K562 (cell line): ENCODE measurements around the gene TIGD4. TPM values are rescaled to one million over a fixed set of nuclear protein-coding genes. Genes with fewer than 3 reads are reported as not detected.
A peak's percentile ranks its signal among the peaks of the same experiment; 100 is the strongest.

Experiments used
- EWSR1 ChIP-seq: fragments of 450-650 bp; IDR thresholded peaks from 2 replicates; pipeline ENCODE4 v1.6.1; 2018; ENCODE audit warnings: borderline replicate concordance, mild to moderate bottlenecking, low read depth, moderate library complexity; ENCODE audit not compliant: partially characterized antibody
- HCFC1 ChIP-seq: IDR thresholded peaks from 2 replicates; pipeline ENCODE4 v1.6.1; 2012; ENCODE audit warnings: low read depth, low read length, improper control_type of control experiment
- HDAC3 ChIP-seq: fragments of 450-650 bp; IDR thresholded peaks from 2 replicates; pipeline ENCODE4 v1.6.1; 2018; ENCODE audit warnings: borderline replicate concordance, mild to moderate bottlenecking, moderate library complexity; ENCODE audit not compliant: partially characterized antibody
- HEY1 ChIP-seq: fragments of 250-450 bp; sonication (Bioruptor Pico); IDR thresholded peaks from 2 replicates; pipeline ENCODE4 v1.5.0; 2020; ENCODE audit warnings: mild to moderate bottlenecking, moderate library complexity, borderline replicate concordance
- MED1 ChIP-seq: sonication (generic); formaldehyde crosslinking; IDR thresholded peaks from 2 replicates; pipeline ENCODE4 v1.8.1; 2023; ENCODE audit warnings: missing genetic modification reagents, borderline replicate concordance
- MTA1 ChIP-seq: fragments of 450-650 bp; IDR thresholded peaks from 2 replicates; pipeline ENCODE4 v1.6.1; 2017; ENCODE audit warnings: borderline replicate concordance
- NR4A1 ChIP-seq, 2 experiments: fragments of 250-450 bp in 1 of 2; fragments of 450-650 bp in 1 of 2; sonication (Bioruptor Pico) in 1 of 2; IDR thresholded peaks; 2 replicates each; pipeline versions ENCODE4 v1.4.0 to v1.6.1; 2016 to 2020; ENCODE audit warnings: mild to moderate bottlenecking in 2 of 2, missing compliant biosample characterization in 1 of 2, missing genetic modification characterization in 1 of 2, moderate library complexity in 1 of 2
- POLR2AphosphoS2 ChIP-seq: IDR thresholded peaks from 2 replicates; pipeline ENCODE4 v1.6.1; 2012; ENCODE audit warnings: low read length, improper control_type of control experiment
- RBM34 ChIP-seq: fragments of 200-400 bp; formaldehyde crosslinking; IDR thresholded peaks from 2 replicates; pipeline ENCODE4 v1.6.1; 2018; ENCODE audit warnings: low read length, borderline replicate concordance; ENCODE audit not compliant: insufficient read depth
- SRSF9 ChIP-seq: fragments of 200-400 bp; formaldehyde crosslinking; IDR thresholded peaks from 2 replicates; pipeline ENCODE4 v1.6.1; 2017; ENCODE audit warnings: low read depth, low read length, borderline replicate concordance
- TOE1 ChIP-seq, 2 experiments: fragments of 450-650 bp in 1 of 2; sonication (generic) in 1 of 2; formaldehyde crosslinking in 1 of 2; IDR thresholded peaks; 2 replicates each; pipeline versions ENCODE4 v1.7.1 to v1.8.0; 2016 to 2022; ENCODE audit warnings: borderline replicate concordance in 2 of 2, mild to moderate bottlenecking in 2 of 2, antibody characterized with exemption in 1 of 2, inconsistent platforms in 1 of 2, low read depth in 1 of 2, missing genetic modification reagents in 1 of 2, moderate library complexity in 1 of 2
- ZBTB17 ChIP-seq: fragments of 450-650 bp; formaldehyde crosslinking; IDR thresholded peaks from 2 replicates; pipeline ENCODE4 v1.4.0; 2020; ENCODE audit warnings: mild to moderate bottlenecking
- ZNF282 ChIP-seq: sonication (generic); formaldehyde crosslinking; IDR thresholded peaks from 2 replicates; pipeline ENCODE4 v1.8.1; 2023; ENCODE audit warnings: missing genetic modification reagents
- ZNF41 ChIP-seq: fragments of 250-450 bp; sonication (Bioruptor Pico); conservative IDR thresholded peaks from 2 replicates; pipeline ENCODE4 v1.4.0; 2020; ENCODE audit warnings: mild to moderate bottlenecking
- ZNF717 ChIP-seq: fragments of 250-450 bp; sonication (Bioruptor Pico); IDR thresholded peaks from 2 replicates; pipeline ENCODE4 v1.5.0; 2021
- ZNF780A ChIP-seq: fragments of 250-450 bp; sonication (Bioruptor Pico); IDR thresholded peaks from 2 replicates; pipeline ENCODE4 v1.5.0; 2021; ENCODE audit warnings: mild to moderate bottlenecking
- polyA plus RNA-seq, 8 experiments: library from polyadenylated mRNA; depleted of rRNA in 4 of 8; stranded (reverse) in 5 of 8; unstranded in 3 of 8; fragments of >200 nt; fragmentation: Nextera tagmentation in 2 of 8; fragmentation: Illumina TruSeq in 1 of 8; extraction: Ambion mirVana in 2 of 8; extraction: Trizol in 1 of 8; gene quantifications; 2 replicates each; pipeline versions ENCODE4 v1.2.1 to v1.2.3, GENCODE V29; 2011 to 2014; ENCODE audit warnings: inconsistent platforms in 1 of 8, missing spikeins in 1 of 8
- total RNA-seq, 7 experiments: library from RNA; depleted of rRNA in 6 of 7; stranded (reverse); fragments of >200 nt in 6 of 7; fragmentation: Illumina TruSeq in 2 of 7; extraction: Trizol in 2 of 7; gene quantifications; 2 replicates each; pipeline versions ENCODE4 v1.2.1 to v1.2.3, GENCODE V29; 2011 to 2021; ENCODE audit warnings: low replicate concordance in 1 of 7
- TF ChIP-seq, protein P1 (sequence below): fragments of 450-650 bp; IDR thresholded peaks from 2 replicates; pipeline ENCODE4 v1.6.1; 2018; ENCODE audit not compliant: partially characterized antibody
- TF ChIP-seq, protein P2 (sequence below): fragments of 250-450 bp; sonication (Bioruptor Pico); IDR thresholded peaks from 2 replicates; pipeline ENCODE4 v1.4.0; 2020; ENCODE audit warnings: mild to moderate bottlenecking

The TIGD4 gene
- total and polyA plus RNA-seq, 9 of the 15 experiments (the other 6 are each of a cell fraction or from before 2014, with no cell fraction given): 0.07 to 0.28 (median 0.18) TPM

DNA sequence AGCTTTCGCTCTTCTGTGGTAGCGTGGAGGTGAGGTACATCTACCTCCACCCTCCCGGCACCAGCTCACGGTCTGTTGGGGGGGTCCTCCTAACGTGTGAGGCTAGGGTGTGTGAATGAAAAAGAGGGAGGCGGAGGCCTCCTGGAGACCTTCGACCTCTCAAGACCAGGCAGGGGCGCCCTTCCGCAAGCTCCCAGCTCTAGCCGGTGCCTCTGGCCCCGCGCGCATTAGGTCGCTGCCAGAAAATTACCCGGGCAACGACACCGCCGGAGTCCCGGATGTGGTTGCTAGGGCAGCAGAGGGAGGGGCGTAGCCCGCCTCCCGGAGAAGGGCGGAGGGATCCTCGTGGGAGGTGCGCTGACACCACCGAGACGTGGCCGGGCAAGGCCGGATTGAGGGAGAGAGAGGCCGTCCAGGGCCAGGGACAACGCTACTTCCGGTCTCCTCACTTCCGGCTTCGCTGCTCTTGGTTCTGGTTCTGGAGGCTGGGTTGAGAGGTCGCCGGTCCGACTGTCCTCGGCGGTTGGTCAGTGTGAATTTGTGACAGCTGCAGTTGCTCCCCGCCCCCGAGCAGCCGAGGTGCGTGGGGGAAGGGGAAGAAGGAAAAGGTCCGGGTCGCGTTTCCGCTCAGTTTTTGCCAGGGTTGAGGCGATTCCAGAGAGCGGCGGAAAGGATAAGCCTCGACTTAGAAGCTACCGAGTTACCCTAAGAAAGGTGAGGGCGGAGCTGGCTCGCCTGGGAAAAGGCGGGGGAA is at the start of gene TIGD4, which contains the start of gene ARFIP1 (continued):
- TF ChIP-seq, protein P1, sequence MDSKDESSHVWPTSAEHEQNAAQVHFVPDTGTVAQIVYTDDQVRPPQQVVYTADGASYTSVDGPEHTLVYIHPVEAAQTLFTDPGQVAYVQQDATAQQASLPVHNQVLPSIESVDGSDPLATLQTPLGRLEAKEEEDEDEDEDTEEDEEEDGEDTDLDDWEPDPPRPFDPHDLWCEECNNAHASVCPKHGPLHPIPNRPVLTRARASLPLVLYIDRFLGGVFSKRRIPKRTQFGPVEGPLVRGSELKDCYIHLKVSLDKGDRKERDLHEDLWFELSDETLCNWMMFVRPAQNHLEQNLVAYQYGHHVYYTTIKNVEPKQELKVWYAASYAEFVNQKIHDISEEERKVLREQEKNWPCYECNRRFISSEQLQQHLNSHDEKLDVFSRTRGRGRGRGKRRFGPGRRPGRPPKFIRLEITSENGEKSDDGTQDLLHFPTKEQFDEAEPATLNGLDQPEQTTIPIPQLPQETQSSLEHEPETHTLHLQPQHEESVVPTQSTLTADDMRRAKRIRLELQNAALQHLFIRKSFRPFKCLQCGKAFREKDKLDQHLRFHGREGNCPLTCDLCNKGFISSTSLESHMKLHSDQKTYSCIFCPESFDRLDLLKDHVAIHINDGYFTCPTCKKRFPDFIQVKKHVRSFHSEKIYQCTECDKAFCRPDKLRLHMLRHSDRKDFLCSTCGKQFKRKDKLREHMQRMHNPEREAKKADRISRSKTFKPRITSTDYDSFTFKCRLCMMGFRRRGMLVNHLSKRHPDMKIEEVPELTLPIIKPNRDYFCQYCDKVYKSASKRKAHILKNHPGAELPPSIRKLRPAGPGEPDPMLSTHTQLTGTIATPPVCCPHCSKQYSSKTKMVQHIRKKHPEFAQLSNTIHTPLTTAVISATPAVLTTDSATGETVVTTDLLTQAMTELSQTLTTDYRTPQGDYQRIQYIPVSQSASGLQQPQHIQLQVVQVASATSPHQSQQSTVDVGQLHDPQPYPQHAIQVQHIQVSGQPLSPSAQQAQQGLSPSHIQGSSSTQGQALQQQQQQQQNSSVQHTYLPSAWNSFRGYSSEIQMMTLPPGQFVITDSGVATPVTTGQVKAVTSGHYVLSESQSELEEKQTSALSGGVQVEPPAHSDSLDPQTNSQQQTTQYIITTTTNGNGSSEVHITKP: no peak
- TF ChIP-seq ZNF282 (no peak), TOE1 (IDR thresholded peaks at IDR 0.05; ENCODE audit: borderline replicate concordance) (peak; percentile 17; the same call in 1 of the 2 replicates), TOE1 (CRISPR knock-in tag; IDR thresholded peaks at IDR 0.05; ENCODE audit: borderline replicate concordance, low read depth) (no peak), EWSR1 (no peak), MED1 (no peak), SRSF9 (no peak), POLR2AphosphoS2 (no peak), MTA1 (no peak; the same call in 1 of the 2 replicates), ZBTB17 (no peak), HEY1 (CRISPR knock-in tag) (no peak), ZNF717 (CRISPR knock-in tag) (no peak), NR4A1 (CRISPR knock-in tag; IDR thresholded peaks at IDR 0.05) (no peak), NR4A1 (tag; IDR thresholded peaks at IDR 0.05) (no peak), HDAC3 (no peak), ZNF780A (CRISPR knock-in tag) (no peak), ZNF41 (CRISPR knock-in tag) (no peak), RBM34 (no peak), HCFC1 (peak; percentile 70)
- TF ChIP-seq, protein P2, sequence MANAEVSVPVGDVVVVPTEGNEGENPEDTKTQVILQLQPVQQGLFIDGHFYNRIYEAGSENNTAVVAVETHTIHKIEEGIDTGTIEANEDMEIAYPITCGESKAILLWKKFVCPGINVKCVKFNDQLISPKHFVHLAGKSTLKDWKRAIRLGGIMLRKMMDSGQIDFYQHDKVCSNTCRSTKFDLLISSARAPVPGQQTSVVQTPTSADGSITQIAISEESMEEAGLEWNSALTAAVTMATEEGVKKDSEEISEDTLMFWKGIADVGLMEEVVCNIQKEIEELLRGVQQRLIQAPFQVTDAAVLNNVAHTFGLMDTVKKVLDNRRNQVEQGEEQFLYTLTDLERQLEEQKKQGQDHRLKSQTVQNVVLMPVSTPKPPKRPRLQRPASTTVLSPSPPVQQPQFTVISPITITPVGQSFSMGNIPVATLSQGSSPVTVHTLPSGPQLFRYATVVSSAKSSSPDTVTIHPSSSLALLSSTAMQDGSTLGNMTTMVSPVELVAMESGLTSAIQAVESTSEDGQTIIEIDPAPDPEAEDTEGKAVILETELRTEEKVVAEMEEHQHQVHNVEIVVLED (CRISPR knock-in tag): no peak
